Measurements from ENCODE around the gene THADA. TPM values are rescaled to one million over a fixed set of nuclear protein-coding genes. Genes with fewer than 3 reads are reported as not detected.

Gene THADA
- total RNA-seq, 1 donor from 2014 or later, result 41.2 TPM

DNA sequence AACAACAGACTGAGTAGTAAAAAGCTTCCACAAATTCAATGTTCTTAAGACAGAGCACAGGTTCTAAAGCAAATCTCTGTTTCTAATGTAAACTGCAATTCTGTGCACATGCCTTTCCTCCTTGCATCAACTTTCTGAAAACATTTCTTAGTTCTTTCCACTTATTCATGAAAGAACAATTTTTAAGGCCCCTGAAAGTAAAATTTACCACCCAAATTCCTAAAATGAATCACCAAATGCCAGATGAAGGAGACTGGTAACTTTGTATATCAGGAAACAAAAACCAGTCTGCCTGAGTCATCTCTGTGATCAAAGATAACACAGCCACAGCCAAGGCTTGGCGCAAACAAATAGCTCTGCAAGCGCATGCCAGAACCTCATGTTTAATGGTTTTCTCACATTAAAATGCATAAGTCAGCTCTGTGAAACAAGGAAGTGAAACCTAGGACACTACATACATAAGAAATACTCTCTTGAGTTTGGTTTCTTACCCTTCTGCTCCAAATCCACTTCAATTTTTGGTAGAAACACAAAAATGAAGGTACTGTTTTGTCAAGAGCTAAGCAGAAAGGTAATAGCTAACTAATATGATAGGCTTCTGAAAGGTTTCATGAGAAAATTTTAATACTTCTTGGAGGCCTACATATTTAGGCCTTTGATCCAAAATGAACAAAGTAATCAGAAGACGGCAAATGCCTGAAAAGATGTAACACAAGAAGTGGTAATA is 169.4 kb downstream of the THADA start:
- Histone ChIP-seq H3K4me1 (peaks cover 26% of the 10 kb centered on the region), H3K36me3 (no peaks in the 10 kb centered on the region), H3K9me3 (no peaks in the 10 kb centered on the region), H3K27me3 (ENCODE audit: low read depth) (no peaks in the 10 kb centered on the region), H3K27ac (peak overlapping the region; percentile 39), H3K4me3 (no peak overlapping the region)
- DNase-seq (peak; percentile 57), ATAC-seq (peak; percentile 85 to 86)
- intact Hi-C loops (cut with DNase I), result no loop called here
- TF ChIP-seq, protein P1, sequence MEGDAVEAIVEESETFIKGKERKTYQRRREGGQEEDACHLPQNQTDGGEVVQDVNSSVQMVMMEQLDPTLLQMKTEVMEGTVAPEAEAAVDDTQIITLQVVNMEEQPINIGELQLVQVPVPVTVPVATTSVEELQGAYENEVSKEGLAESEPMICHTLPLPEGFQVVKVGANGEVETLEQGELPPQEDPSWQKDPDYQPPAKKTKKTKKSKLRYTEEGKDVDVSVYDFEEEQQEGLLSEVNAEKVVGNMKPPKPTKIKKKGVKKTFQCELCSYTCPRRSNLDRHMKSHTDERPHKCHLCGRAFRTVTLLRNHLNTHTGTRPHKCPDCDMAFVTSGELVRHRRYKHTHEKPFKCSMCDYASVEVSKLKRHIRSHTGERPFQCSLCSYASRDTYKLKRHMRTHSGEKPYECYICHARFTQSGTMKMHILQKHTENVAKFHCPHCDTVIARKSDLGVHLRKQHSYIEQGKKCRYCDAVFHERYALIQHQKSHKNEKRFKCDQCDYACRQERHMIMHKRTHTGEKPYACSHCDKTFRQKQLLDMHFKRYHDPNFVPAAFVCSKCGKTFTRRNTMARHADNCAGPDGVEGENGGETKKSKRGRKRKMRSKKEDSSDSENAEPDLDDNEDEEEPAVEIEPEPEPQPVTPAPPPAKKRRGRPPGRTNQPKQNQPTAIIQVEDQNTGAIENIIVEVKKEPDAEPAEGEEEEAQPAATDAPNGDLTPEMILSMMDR (IDR thresholded peaks at IDR 0.05), result no peak

DNA sequence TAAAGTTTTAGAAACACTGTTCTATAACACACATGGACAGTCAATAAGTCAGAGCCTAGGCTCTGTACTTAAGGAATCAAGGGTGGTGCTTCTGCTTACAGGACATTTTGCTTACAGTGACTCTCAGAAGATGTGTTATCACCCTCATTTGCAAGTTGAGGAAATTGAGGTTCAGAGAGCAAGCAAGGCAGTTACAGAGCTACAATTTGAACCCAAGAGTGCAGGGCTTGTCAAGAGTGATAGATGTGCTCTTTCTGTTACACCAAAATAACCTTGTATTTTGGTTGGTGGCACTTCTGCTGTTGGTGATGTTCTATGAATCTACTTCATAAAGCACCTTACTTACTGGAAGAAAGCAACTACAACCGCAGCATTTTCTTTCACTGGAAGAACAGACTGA is 170.2 kb downstream of the THADA start:
- intact Hi-C loops (cut with DNase I), result no loop called here
- H3K27me3 ChIP-seq (ENCODE audit: low read depth), result no peaks in the 10 kb centered on the region
- DNase-seq (no peak), ATAC-seq (no peak)
- TF ChIP-seq, protein P1 (IDR thresholded peaks at IDR 0.05), result no peak
- H3K27ac ChIP-seq, result peak overlapping the region; percentile 39
- no peaks in the 10 kb centered on the region for H3K9me3 ChIP-seq
- no peaks in the 10 kb centered on the region for H3K36me3 ChIP-seq
- peaks cover 28% of the 10 kb centered on the region for H3K4me1 ChIP-seq
- no peak overlapping the region for H3K4me3 ChIP-seq

DNA sequence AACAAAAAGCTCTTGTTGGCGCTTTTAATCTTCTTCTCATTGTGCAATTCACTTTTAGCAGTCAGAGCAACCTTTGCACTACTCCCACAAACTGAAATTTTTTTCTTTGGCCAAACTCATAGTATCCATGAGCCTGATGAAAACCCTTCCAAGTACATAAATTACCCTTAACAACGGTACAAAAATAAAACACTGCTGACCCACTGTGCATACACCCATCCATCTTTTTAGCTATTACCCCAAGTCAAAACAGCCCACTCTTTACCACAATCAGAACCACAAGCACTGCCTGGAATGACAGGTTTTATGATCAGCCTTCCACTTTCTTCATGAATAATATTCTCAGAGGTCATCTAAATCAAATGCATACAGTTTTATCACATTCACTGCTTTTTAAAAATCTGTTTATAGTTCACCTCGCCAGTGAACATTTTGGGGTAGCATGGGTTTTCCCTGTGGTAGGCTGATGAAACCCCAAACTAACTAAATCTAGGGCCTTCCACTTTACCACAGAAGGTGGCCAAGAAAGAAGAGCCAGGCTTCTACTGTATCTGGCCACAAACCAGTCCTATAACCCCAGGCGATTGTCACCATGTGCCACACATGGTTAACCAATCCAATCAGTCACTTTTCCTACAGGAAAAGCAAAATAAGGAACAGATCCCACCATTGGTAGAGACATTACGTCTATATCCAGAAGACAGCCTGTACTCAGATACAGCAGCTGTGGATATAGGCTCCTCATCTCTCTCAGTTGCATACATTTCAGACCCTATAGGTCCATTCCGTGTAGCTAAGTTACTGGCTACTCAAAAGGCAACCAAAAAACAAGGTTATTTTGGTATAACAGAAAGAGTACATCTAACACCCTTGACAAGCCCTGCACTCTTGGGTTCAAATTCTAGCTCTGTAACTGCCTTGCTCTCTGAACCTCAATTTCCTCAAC is 171.3 kb downstream of the THADA start:
- intact Hi-C loops (cut with DNase I), result no loop called here

DNA sequence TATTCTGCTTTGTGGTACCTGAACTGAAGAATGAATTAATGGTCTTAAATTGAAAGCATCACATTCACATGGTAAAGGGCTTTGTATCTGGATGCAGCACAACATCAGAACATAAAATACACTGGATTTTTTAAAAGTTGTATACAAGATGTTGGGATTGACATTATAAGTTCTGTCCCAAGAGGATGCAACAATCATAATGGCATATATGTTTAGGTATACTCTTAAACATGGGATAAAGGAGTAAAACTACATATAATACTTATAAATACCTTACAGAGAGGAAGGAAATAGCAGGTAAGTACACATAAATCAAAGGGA is 171.9 kb downstream of the THADA start:
- DNase-seq, result no peak
- TF ChIP-seq, protein P1 (IDR thresholded peaks at IDR 0.05), result no peak
- Histone ChIP-seq H3K9me3 (no peaks in the 10 kb centered on the region), H3K27me3 (ENCODE audit: low read depth) (no peaks in the 10 kb centered on the region), H3K27ac (no peak overlapping the region), H3K36me3 (no peaks in the 10 kb centered on the region), H3K4me3 (no peak overlapping the region), H3K4me1 (peaks cover 35% of the 10 kb centered on the region)
- intact Hi-C loops (cut with DNase I), result no loop called here
- ATAC-seq, result no peak

More for the DNA sequence above, 171.3 kb downstream of the THADA start:
- no peak overlapping the region for H3K4me3 ChIP-seq
- H3K27me3 ChIP-seq (ENCODE audit: low read depth), result no peaks in the 10 kb centered on the region
- TF ChIP-seq, protein P1 (IDR thresholded peaks at IDR 0.05), result no peak
- no peak overlapping the region for H3K27ac ChIP-seq
- H3K9me3 ChIP-seq, result no peaks in the 10 kb centered on the region
- ATAC-seq, result no peak
- no peak for DNase-seq
- peaks cover 35% of the 10 kb centered on the region for H3K4me1 ChIP-seq
- H3K36me3 ChIP-seq, result no peaks in the 10 kb centered on the region

DNA sequence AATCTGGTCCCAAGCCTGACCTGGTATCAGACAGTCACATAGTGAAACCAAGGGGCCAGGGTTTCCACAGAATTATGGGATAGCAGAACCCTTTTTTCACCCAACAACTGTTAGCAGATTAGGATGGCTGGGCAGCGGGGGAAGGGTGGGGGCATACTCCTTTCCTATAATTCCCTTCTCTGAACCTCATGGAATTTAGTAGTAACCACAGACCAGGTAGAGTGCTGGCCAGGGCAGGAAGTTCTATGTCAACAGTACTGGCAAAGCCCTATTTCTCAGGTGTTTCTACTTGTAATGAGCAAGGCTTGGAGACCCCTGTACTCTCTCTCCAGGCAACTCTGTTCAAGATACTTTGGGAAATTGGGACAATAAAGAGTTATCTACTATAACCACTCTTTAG is 174.6 kb downstream of the THADA start:
- intact Hi-C loops (cut with DNase I), result no loop called here
- TF ChIP-seq, protein P1 (IDR thresholded peaks at IDR 0.05), result no peak
- ATAC-seq, result no peak
- no peaks in the 10 kb centered on the region for H3K36me3 ChIP-seq
- no peaks in the 10 kb centered on the region for H3K27me3 ChIP-seq (ENCODE audit: low read depth)
- H3K4me1 ChIP-seq, result peaks cover 31% of the 10 kb centered on the region
- no peaks in the 10 kb centered on the region for H3K9me3 ChIP-seq
- no peak overlapping the region for H3K4me3 ChIP-seq
- H3K27ac ChIP-seq, result no peak overlapping the region
- DNase-seq, result no peak
